Left lung (tissue), 10 donors: ENCODE results near the gene ELFN1. TPM values are rescaled to one million over a fixed set of nuclear protein-coding genes. Genes with fewer than 3 reads are reported as not detected.

Source experiments
- ATAC-seq: fragments of 200-7000 bp; cut with Tn5 transposase; one replicate; pipeline ENCODE4 v1.9.1; 2020; ENCODE audit warnings: moderate library complexity
- DNase-seq, 4 donors: peaks; one replicate each; pipeline ENCODE4 v3.0.0-alpha.2; 2013 to 2020
- H3K27ac ChIP-seq, 2 donors: fragments of 200-600 bp; sonication (generic) in 1 of 2; one replicate each; pipeline versions ENCODE4 v1.5.0 to v1.8.0; 2020 to 2021
- H3K27me3 ChIP-seq, 2 donors: fragments of 200-600 bp; sonication (generic) in 1 of 2; one replicate each; pipeline versions ENCODE4 v1.5.0 to v1.8.0; 2020 to 2021
- H3K36me3 ChIP-seq, 2 donors: fragments of 200-600 bp; sonication (generic) in 1 of 2; one replicate each; pipeline versions ENCODE4 v1.5.0 to v1.8.0; 2020 to 2021
- H3K4me1 ChIP-seq, 2 donors: fragments of 200-600 bp; one replicate each; pipeline ENCODE4 v1.8.0; 2021
- H3K4me3 ChIP-seq, 2 donors: fragments of 200-600 bp; sonication (generic) in 1 of 2; one replicate each; pipeline versions ENCODE4 v1.5.0 to v1.8.0; 2020 to 2021; ENCODE audit warnings: mild to moderate bottlenecking in 1 of 2
- H3K9me3 ChIP-seq, 2 donors: fragments of 200-600 bp; sonication (generic) in 1 of 2; one replicate each; pipeline versions ENCODE4 v1.5.0 to v1.8.0; 2020 to 2021
- CTCF ChIP-seq, 2 donors: fragments of 200-600 bp; sonication (generic) in 1 of 2; IDR thresholded peaks; one replicate each; pipeline versions ENCODE4 v1.5.0 to v1.8.0; 2021; ENCODE audit warnings: antibody characterized with exemption in 2 of 2
- intact Hi-C, 2 donors: fragments of 100-400 bp; cut with DNase I; formaldehyde crosslinking; loops; one replicate each; pipeline versions ENCODE4 v1.11.2 to v1.14.2; 2022
- polyA plus RNA-seq, 6 donors: library from polyadenylated mRNA; unstranded; fragments of 120-200 nt; gene quantifications; one replicate each; pipeline ENCODE4 v1.2.1, GENCODE V29; 2013; ENCODE audit not compliant: insufficient read length in 6 of 6
- total RNA-seq, 2 donors: library from RNA; stranded (reverse); fragmentation: NEBNext Ultra II Directional; extraction: Animal tissue kit (Norgen Biotek cat#: 25700); gene quantifications; one replicate each; pipeline ENCODE4 v1.2.1, GENCODE V29; 2021
- donor health status: DM: no; HTN: yes; CAD: no.
- donor health status: DM: no; HTN: no; CAD: no.

ELFN1 gene
- total and polyA plus RNA-seq, 8 donors = 1.5 to 4.0 (median 2.7) TPM

- TF ChIP-seq CTCF (IDR thresholded peaks at IDR 0.05) = no peak
- intact Hi-C loops = no loop called here
- no peak for ATAC-seq
- peak in 1 of 4 donors; percentile 57 for DNase-seq
- Histone ChIP-seq H3K4me1 (no peaks in the 10 kb centered on the region), H3K27ac (no peak overlapping the region), H3K4me3 (no peak overlapping the region), H3K9me3 (peaks cover 0 to 8% of the 10 kb centered on the region in 2 donors), H3K36me3 (no peaks in the 10 kb centered on the region), H3K27me3 (peaks cover 0 to 91% of the 10 kb centered on the region in 2 donors)
Measured at GRCh38 chr7:1642291-1642731, 27.8 kb upstream of the ELFN1 start.

GRCh38 chr7:1643270-1644092 lies 26.6 kb upstream of the ELFN1 start:
- no peak overlapping the region for H3K27ac ChIP-seq
- intact Hi-C loops = no loop called here
- no peaks in the 10 kb centered on the region for H3K36me3 ChIP-seq
- no peaks in the 10 kb centered on the region for H3K4me1 ChIP-seq
- no peak overlapping the region for H3K4me3 ChIP-seq
- ATAC-seq (no peak), DNase-seq (no peak)
- peaks cover 5 to 94% of the 10 kb centered on the region in 2 donors for H3K27me3 ChIP-seq
- no peak for TF ChIP-seq CTCF (IDR thresholded peaks at IDR 0.05)
- H3K9me3 ChIP-seq = no peaks in the 10 kb centered on the region

GRCh38 chr7:1644341-1645070 lies 25.6 kb upstream of the ELFN1 start:
- ATAC-seq (no peak), DNase-seq (no peak)
- intact Hi-C loops = no loop called here
- Histone ChIP-seq H3K27me3 (peaks cover 5 to 96% of the 10 kb centered on the region in 2 donors), H3K27ac (no peak overlapping the region), H3K9me3 (no peaks in the 10 kb centered on the region), H3K36me3 (no peaks in the 10 kb centered on the region), H3K4me3 (no peak overlapping the region), H3K4me1 (no peaks in the 10 kb centered on the region)
- TF ChIP-seq CTCF (IDR thresholded peaks at IDR 0.05) = no peak

GRCh38 chr7:1645071-1645409 lies 25.0 kb upstream of the ELFN1 start:
- DNase-seq (peak in 1 of 4 donors; percentile 67), ATAC-seq (no peak)
- H3K27me3 ChIP-seq = peaks cover 5 to 96% of the 10 kb centered on the region in 2 donors
- no peaks in the 10 kb centered on the region for H3K4me1 ChIP-seq
- TF ChIP-seq CTCF (IDR thresholded peaks at IDR 0.05) = no peak
- H3K27ac ChIP-seq = no peak overlapping the region
- H3K36me3 ChIP-seq = no peaks in the 10 kb centered on the region
- H3K4me3 ChIP-seq = no peak overlapping the region
- intact Hi-C loops = no loop called here
- H3K9me3 ChIP-seq = no peaks in the 10 kb centered on the region

GRCh38 chr7:1645476-1645875 lies 24.6 kb upstream of the ELFN1 start:
- peak in 1 of 4 donors; percentile 77 for DNase-seq
- no peak overlapping the region for H3K27ac ChIP-seq
- no peak for ATAC-seq
- H3K4me1 ChIP-seq = no peaks in the 10 kb centered on the region
- no peak overlapping the region for H3K4me3 ChIP-seq
- intact Hi-C loops = no loop called here
- no peak for TF ChIP-seq CTCF (IDR thresholded peaks at IDR 0.05)
- no peaks in the 10 kb centered on the region for H3K9me3 ChIP-seq
- H3K27me3 ChIP-seq = peaks cover 5 to 96% of the 10 kb centered on the region in 2 donors
- H3K36me3 ChIP-seq = no peaks in the 10 kb centered on the region
